ENCODE measurements around the gene TMEM164.

DNA sequence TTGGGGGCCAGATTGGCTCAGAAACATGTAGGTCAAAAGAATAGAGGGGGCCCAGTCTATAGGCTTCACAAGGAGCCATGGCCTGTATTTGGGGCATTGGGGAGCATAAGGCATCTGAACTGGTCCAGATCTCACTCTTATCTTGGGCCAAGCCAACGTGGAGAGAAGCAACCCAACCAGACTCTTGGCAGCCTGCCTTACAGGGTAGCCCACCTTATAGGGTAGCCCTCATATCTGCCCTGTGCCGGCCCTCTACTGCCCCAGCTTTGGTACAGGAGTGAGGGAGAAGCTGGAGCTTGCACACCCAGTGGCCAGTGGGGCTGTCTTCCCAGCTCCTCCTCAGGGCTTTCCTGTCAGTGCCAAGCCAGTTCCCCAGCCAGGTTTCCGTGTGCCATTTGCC is 172.8 kb downstream of the TMEM164 start:
- TF ChIP-seq, protein P1, sequence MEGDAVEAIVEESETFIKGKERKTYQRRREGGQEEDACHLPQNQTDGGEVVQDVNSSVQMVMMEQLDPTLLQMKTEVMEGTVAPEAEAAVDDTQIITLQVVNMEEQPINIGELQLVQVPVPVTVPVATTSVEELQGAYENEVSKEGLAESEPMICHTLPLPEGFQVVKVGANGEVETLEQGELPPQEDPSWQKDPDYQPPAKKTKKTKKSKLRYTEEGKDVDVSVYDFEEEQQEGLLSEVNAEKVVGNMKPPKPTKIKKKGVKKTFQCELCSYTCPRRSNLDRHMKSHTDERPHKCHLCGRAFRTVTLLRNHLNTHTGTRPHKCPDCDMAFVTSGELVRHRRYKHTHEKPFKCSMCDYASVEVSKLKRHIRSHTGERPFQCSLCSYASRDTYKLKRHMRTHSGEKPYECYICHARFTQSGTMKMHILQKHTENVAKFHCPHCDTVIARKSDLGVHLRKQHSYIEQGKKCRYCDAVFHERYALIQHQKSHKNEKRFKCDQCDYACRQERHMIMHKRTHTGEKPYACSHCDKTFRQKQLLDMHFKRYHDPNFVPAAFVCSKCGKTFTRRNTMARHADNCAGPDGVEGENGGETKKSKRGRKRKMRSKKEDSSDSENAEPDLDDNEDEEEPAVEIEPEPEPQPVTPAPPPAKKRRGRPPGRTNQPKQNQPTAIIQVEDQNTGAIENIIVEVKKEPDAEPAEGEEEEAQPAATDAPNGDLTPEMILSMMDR (IDR thresholded peaks at IDR 0.05), result no peak
- TF ChIP-seq POLR2A (IDR thresholded peaks at IDR 0.05), result no peak

Measured in heart left ventricle (tissue), 13 donors.